ENCODE results near the gene COQ2.
"Not testable (repeated sequence)": the region's sequence is repeated elsewhere in the genome, so short reads cannot be mapped to it uniquely, and the experiment has no call there.

The COQ2 gene

DNA sequence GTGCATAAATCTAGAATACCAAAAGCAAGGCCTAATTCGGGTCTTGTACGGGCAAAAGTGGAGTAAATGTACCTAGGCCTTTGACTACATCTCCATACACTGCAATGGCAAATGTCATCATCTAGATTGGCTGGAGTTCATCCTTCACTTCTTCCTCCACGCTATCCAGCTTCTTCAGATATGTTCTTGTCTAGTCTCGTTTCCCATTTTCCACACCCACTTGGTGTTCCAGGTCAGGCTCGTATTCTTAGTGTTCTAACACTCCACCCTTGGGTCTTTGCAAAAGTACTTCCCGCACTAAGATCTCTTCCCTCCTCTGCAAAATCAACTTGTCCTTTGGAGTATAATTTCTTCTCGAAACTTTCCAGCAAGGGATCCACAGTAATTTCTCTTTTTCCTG is 1.4 kb downstream of the COQ2 start:
- no peak for DNase-seq

GRCh38 chr4:83282049-83282535 is 2.5 kb downstream of the COQ2 start:
- no peak for DNase-seq

- no peak for DNase-seq
Observed at GRCh38 chr4:83281307-83281706, 3.3 kb downstream of the COQ2 start.

DNA sequence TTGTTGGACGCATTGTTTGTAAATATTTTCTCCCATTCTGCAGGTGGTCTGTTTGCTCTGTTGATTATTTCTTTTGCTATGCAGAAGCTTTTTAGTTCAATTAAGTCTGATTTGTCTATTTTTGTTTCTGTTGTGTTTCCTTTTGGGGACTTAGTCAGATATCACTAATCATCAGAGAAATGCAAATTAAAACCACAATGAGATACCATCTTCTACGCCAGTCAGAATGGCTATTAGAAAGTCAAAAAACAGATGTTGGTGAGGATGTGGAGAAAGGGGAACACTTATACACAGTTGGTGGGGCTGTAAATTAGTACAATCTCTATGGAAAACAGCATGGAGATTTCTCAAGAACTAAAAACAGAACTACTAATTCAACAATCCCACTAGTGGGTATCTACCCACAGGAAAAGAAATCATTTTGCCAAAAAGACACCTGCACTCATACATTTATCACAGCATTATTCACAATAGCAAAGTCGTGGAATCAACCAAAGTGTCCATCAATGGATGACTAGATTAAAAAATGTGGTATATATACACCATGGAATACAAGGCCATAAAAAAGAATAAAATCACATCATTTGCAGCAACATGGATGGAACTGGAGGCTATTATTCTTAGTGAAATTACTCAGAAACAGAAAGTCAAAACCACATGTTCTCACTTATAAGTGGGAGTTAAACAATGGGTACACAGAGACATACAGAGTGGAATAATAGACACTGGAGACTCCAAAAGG is 8.1 kb downstream of the COQ2 start:
- DNase-seq: no peak

- DNase-seq: not testable (repeated sequence)
Observed at GRCh38 chr4:83273926-83274325, 10.7 kb downstream of the COQ2 start.

DNA sequence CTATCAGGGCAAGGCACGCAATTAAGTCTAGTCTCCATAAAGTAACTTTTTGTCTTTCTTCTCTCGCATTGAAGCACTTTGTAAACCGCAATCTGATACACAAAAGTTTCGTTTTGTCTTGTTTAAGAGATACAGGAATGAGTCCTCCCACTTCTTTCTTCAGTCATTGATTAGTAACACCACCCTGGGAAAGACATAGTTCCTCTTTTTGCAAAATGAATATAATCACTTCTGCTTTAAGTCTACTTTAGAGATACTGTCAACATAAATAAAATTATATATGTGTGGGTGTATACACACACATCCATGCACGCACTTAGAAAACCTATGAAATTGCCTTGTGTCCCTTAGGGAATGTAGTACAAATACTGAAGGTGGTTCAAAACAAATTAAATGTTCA is 11.7 kb downstream of the COQ2 start:
- DNase-seq: no peak

DNA sequence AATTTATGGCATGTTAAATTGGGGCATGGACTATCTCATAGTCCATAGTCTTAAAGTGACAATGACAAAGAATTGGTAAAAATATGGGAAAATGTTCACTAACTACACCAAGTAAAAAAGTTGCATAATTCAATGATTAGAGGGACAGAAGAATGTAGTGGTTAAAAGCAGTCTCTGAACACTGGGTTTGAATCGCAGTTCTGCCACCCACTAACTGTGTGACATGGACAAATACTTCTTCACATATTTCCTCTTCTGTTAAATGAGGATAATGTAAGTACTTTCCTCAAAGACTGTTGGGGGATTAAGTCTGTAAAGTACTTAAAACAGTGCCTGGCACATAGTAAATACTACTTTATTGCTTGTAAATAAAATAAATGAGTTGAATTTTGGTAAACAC is 15.3 kb downstream of the COQ2 start:
- no peak for DNase-seq

GRCh38 chr4:83268491-83268890 is 16.1 kb downstream of the COQ2 start:
- no peak for DNase-seq

DNA sequence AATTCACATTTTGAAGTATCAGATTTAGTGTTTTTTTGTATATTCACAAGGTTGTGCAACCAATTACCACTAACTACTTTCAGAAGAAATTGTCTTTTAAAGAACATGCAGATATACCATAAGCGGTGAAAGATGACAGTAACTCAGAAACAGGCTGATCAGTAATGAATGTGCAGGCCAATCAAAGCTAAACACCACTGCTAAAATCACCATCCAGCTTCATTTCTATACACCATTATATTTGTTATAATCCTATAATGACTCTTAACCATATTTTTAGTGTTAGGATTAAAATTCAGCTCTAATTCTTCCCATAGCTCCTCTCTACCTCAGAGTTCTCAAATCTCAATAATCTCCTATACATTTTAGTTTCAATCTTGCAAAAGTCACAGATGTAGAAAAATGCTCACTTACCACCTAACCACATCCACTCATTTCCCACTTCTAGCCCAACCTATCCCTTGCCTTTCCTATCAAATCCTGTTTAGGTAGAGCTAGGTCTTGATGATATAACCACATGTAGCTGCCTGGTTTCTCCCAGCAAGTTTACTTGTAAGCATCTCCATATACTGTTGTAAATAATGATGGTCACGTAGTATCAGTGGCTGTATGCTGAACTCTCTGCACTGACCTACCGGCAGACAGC is 16.6 kb downstream of the COQ2 start:
- DNase-seq: no peak

DNA sequence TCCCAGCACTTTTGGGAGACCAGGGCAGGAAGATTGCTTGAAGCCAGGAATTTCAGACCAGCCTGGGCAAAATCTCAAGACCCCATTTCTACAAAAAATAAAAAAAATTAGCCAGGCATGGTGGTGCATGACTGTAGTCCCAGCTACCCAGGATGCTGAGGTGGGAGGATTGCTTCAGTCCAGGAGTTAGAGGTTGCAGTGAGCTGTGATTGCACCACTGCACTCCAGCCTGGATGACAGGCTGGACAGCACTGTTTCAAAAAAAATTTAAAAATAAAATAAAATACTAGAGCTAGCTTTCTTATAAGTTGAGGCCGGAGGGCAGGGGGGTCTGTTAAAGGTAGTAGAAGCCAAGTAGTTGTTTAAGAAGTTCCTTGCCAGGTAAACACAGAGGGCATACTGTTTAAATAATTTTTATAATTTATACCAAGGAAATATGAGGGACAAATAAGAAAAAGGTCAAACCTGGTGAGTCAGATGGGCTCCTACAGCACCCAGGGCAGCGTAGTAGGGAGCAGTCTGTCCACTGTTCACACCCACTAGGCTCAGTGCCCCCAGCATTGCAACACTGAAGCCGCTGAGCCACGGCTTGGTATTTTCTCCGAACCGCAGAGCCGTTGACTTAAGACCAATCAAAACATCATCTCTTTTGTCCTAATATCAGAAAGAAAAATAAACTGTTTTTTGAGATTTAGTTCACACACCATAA is 17.3 kb downstream of the COQ2 start:
- no peak for DNase-seq

DNA sequence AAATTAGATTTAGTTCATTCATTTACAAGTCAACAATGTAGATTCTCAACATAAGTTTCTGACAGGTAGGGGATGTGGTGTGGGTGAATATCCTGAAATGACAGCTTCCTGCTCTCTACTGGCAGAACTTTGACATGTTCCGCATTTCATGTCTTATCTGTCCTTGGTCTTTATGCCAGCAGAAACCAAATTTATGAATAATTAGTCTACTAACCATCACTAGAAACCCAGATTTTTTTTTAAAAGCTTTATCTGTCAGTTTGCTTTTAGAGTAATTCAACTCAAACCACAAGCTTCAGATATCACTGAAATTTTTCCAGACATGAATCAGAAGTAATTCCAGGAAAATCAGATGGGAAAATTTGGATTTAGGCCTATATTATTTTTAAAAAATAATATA is 17.9 kb downstream of the COQ2 start:
- no peak for DNase-seq

DNA sequence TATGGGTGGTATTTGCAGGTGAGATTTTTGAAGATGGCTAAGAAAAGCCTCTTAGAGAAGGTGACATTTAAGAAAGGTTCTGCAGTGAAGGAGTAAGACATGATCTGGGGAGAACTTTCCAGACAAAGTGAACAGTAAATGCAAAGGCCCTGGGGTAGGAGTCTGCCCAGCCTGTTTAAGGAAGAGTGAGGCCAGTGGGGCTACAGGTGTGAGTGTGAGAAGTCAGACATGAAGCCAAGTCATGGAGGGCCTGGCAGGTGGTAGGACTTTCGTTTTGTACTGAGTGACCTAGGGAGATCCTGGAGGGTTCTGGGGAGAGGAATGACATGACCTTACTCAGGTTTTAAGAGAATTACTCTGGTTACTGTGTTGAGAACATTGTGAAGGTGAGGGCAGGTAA is 21.5 kb downstream of the COQ2 start:
- no peak for DNase-seq

GRCh38 chr4:83262682-83263081 is 21.9 kb downstream of the COQ2 start:
- DNase-seq: no peak

DNA sequence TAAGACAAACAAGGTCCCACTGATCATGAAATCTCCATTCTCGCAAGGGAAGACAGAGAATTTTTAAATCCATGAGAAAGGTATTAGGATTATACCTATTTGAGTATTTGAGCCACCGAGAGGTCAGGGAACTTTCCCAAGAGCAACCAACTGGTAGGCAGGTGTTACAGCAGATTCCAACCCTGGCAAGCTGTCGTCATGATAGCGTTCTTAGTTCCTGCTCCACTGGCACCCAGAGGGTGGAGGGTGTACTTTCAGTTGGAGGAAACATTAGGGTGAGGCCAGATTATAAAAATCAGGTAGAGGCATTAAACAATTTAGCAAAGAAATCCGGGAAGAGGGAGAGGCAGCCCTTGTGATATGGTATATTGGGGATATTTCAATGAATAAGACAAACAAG is 23.3 kb downstream of the COQ2 start:
- no peak for DNase-seq

GRCh38 chr4:83259586-83259985 is 25.0 kb downstream of the COQ2 start:
- DNase-seq: no peak

- DNase-seq: no peak
Observed at GRCh38 chr4:83258461-83258860, 26.1 kb downstream of the COQ2 start.

DNA sequence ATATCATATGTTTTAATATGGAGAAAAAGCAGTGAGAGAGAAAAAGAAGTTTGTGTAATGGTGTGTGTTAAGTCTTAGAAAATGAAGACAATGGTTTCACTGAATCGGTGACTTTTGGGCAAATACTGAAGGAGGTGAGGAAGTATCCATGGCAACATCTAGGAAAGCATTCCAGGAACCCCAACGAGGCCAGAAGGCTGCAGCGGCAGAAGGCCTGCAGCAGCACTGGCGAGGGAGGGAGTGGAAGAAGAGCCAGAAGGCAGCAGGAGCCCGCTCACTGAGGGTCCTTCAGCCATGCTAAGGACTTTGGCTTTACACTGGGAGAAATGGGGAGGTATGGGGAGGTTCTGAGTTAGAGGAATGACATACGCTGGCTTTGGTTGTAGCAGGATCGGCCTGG is 26.8 kb downstream of the COQ2 start:
- no peak for DNase-seq

GRCh38 chr4:83255584-83255983 is 29.0 kb downstream of the COQ2 start:
- no peak for DNase-seq

DNA sequence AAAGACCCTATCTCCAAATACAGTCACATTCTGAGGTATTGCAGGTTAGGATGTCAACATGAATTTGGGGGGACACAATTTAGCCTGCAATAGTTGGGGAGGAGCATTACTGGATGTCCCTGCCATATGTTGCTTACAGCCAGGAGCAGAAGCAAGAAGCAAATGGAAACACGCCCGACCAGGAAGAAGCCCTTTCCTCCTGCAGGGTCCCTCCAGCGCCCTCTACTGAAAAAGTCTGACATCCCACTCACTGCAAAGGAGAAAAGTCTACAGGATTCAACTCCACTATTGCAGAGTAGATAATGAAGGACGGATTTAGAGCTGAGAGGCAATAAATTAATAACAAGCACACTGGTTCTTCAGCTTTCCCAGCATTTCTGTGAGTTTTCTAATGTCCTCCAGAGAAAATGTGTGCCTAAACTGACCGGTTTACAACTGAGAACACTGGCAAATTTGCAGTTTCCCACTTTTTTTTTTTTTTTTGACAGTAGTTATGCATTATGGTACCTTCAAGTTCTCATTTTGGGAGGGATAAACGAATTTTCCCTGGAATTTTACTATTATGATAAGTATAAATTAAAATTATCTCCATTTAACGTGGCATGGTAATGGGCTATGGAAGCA is 31.7 kb downstream of the COQ2 start:
- DNase-seq: peak; percentile 70

- no peak for DNase-seq
Observed at GRCh38 chr4:83251447-83251830, 33.2 kb downstream of the COQ2 start.

GRCh38 chr4:83250687-83251446 is 33.7 kb downstream of the COQ2 start:
- DNase-seq: no peak

GRCh38 chr4:83248486-83248885 is 36.1 kb downstream of the COQ2 start:
- no peak for DNase-seq
